IMR-90 (cell line): ENCODE measurements around the gene KLF7. TPM values are rescaled to one million over a fixed set of nuclear protein-coding genes. Genes with fewer than 3 reads are reported as not detected.

ENCODE experiments used
- ATAC-seq: fragments of 200-7000 bp; cut with Tn5 transposase; 2 replicates; pipeline ENCODE4 v1.9.1; 2020; ENCODE audit warnings: low read depth, mild to moderate bottlenecking, moderate library complexity
- BruUV-seq: library from RNA; stranded (reverse); fragments of 400-500 nt; replicated peaks from 2 replicates; lab custom pipeline; 2021; lab: Mats Ljungman, UMichigan
- CTCF ChIA-PET: fragments of 300-600 bp; formaldehyde crosslinking; extraction: SDS; loops from one replicate; lab custom pipeline; 2021; ENCODE audit warnings: antibody characterized with exemption; lab: Yijun Ruan, JAX
- POLR2A ChIA-PET: fragments of 300-600 bp; sonication (Branson Sonifier 250); formaldehyde crosslinking; loops from one replicate; lab custom pipeline; 2022; ENCODE audit warnings: antibody characterized with exemption; ENCODE audit not compliant: unreplicated experiment; lab: Charles Lee
- DNase-seq: peaks from one replicate; pipeline ENCODE4 v3.0.0; 2013
- H2AFZ ChIP-seq: replicated peaks from 2 replicates; pipeline ENCODE3; 2013; ENCODE audit warnings: low read length, mild to moderate bottlenecking; ENCODE audit not compliant: poor library complexity
- H2AK5ac ChIP-seq: 2 replicates; pipeline ENCODE4 v1.6.1; 2013; ENCODE audit warnings: low read depth, low read length, inconsistent platforms
- H2AK9ac ChIP-seq: replicated peaks from 2 replicates; pipeline ENCODE3; 2013; ENCODE audit warnings: mild to moderate bottlenecking, low read depth, low read length, moderate library complexity; ENCODE audit not compliant: poor library complexity
- H2BK120ac ChIP-seq: 2 replicates; pipeline ENCODE4 v1.6.1; 2013; ENCODE audit warnings: low read depth, low read length, inconsistent platforms
- H2BK15ac ChIP-seq: 3 replicates; pipeline ENCODE4 v1.6.1; 2013; ENCODE audit warnings: low read depth, low read length, inconsistent platforms
- H2BK20ac ChIP-seq: 2 replicates; pipeline ENCODE4 v1.6.1; 2013; ENCODE audit warnings: low read depth, mild to moderate bottlenecking, inconsistent platforms, low read length, moderate library complexity
- H2BK5ac ChIP-seq: 2 replicates; pipeline ENCODE4 v1.6.1; 2013; ENCODE audit warnings: mild to moderate bottlenecking, low read depth, low read length, inconsistent platforms; ENCODE audit not compliant: poor library complexity, severe bottlenecking
- H3K14ac ChIP-seq: replicated peaks from 2 replicates; pipeline ENCODE4 v1.6.1; 2013; ENCODE audit warnings: low read depth, low read length, inconsistent platforms
- H3K18ac ChIP-seq: 2 replicates; pipeline ENCODE4 v1.6.1; 2013; ENCODE audit warnings: low read depth, low read length, control low read depth
- H3K23ac ChIP-seq: 2 replicates; pipeline ENCODE4 v1.6.1; 2013; ENCODE audit warnings: low read depth, low read length, inconsistent platforms
- H3K27ac ChIP-seq: 2 replicates; pipeline ENCODE4 v1.5.1; 2013; ENCODE audit warnings: mild to moderate bottlenecking, control low read depth, low read length; ENCODE audit not compliant: insufficient read depth
- H3K27me3 ChIP-seq: 2 replicates; pipeline ENCODE4 v1.6.1; 2013; ENCODE audit warnings: low read length; ENCODE audit not compliant: control insufficient read depth, insufficient read depth
- H3K36me3 ChIP-seq: 2 replicates; pipeline ENCODE4 v1.6.1; 2013; ENCODE audit warnings: low read length, mixed read lengths; ENCODE audit not compliant: control insufficient read depth, insufficient read depth
- H3K4ac ChIP-seq: 2 replicates; pipeline ENCODE4 v1.6.1; 2013; ENCODE audit warnings: low read depth, low read length, inconsistent platforms
- H3K4me1 ChIP-seq: 2 replicates; pipeline ENCODE4 v1.6.1; 2013; ENCODE audit warnings: low read length, mixed read lengths; ENCODE audit not compliant: control insufficient read depth, insufficient read depth
- H3K4me2 ChIP-seq: 2 replicates; pipeline ENCODE4 v1.6.1; 2013; ENCODE audit warnings: low read depth, mild to moderate bottlenecking, control low read depth, low read length, moderate library complexity
- H3K4me3 ChIP-seq: 2 replicates; pipeline ENCODE4 v1.5.1; 2013; ENCODE audit warnings: low read depth, mild to moderate bottlenecking, control low read depth, low read length, moderate library complexity; ENCODE audit not compliant: insufficient read depth
- H3K56ac ChIP-seq: 2 replicates; pipeline ENCODE4 v1.6.1; 2013; ENCODE audit warnings: low read length, inconsistent platforms; ENCODE audit not compliant: insufficient read depth; ENCODE audit errors: extremely low read depth
- H3K79me1 ChIP-seq, 2 experiments: 2 replicates each; pipeline ENCODE4 v1.6.1; 2013; ENCODE audit warnings: low read length in 2 of 2, inconsistent platforms in 1 of 2, low read depth in 1 of 2
- H3K9ac ChIP-seq: 2 replicates; pipeline ENCODE4 v1.6.1; 2013; ENCODE audit warnings: low read depth, low read length, control low read depth
- H3K9me1 ChIP-seq: 2 replicates; pipeline ENCODE4 v1.6.1; 2013; ENCODE audit warnings: low read length, inconsistent platforms; ENCODE audit not compliant: insufficient read depth
- H3K9me3 ChIP-seq: 2 replicates; pipeline ENCODE4 v1.6.1; 2013; ENCODE audit warnings: low read length; ENCODE audit not compliant: control insufficient read depth, insufficient read depth
- H4K20me1 ChIP-seq: 2 replicates; pipeline ENCODE4 v1.6.1; 2013; ENCODE audit warnings: low read length, inconsistent platforms; ENCODE audit not compliant: insufficient read depth
- H4K5ac ChIP-seq: 2 replicates; pipeline ENCODE4 v1.6.1; 2013; ENCODE audit warnings: mild to moderate bottlenecking, low read depth, low read length, control low read depth
- H4K8ac ChIP-seq, 2 experiments: 2 replicates each; pipeline ENCODE4 v1.6.1; 2013; ENCODE audit warnings: low read depth in 2 of 2, low read length in 2 of 2, control low read depth in 1 of 2, inconsistent platforms in 1 of 2
- H4K91ac ChIP-seq: 2 replicates; pipeline ENCODE4 v1.6.1; 2013; ENCODE audit warnings: low read depth, low read length, inconsistent platforms; ENCODE audit not compliant: insufficient read depth
- BHLHE40 ChIP-seq: fragments of 150-350 bp; IDR thresholded peaks from 2 replicates; pipeline ENCODE4 v1.6.1; 2016; ENCODE audit warnings: mild to moderate bottlenecking, low read depth, low read length
- CEBPB ChIP-seq: IDR thresholded peaks from 2 replicates; pipeline ENCODE4 v1.6.1; 2012; ENCODE audit warnings: low read depth, low read length, improper control_type of control experiment
- CHD1 ChIP-seq: IDR thresholded peaks from 2 replicates; pipeline ENCODE4 v1.6.1; 2012; ENCODE audit warnings: low read depth, low read length, improper control_type of control experiment
- CTCF ChIP-seq: conservative IDR thresholded peaks from 2 replicates; pipeline ENCODE4 v1.5.1; 2012; ENCODE audit warnings: mild to moderate bottlenecking, low read depth, low read length, improper control_type of control experiment
- ELK1 ChIP-seq: fragments of 150-350 bp; IDR thresholded peaks from 2 replicates; pipeline ENCODE4 v1.6.1; 2016; ENCODE audit warnings: low read depth, mild to moderate bottlenecking, low read length, moderate library complexity, borderline replicate concordance
- MAFK ChIP-seq: IDR thresholded peaks from 2 replicates; pipeline ENCODE4 v1.6.1; 2012; ENCODE audit warnings: low read depth, low read length, improper control_type of control experiment
- MAZ ChIP-seq: IDR thresholded peaks from 2 replicates; pipeline ENCODE4 v1.6.1; 2012; ENCODE audit warnings: low read depth, mild to moderate bottlenecking, low read length, improper control_type of control experiment, moderate library complexity, borderline replicate concordance
- MXI1 ChIP-seq: IDR thresholded peaks from 2 replicates; pipeline ENCODE4 v1.6.1; 2012; ENCODE audit warnings: low read depth, mild to moderate bottlenecking, low read length, moderate library complexity, borderline replicate concordance
- NFE2L2 ChIP-seq: fragments of 150-350 bp; IDR thresholded peaks from 2 replicates; pipeline ENCODE4 v1.6.1; 2016; ENCODE audit warnings: low read depth, mild to moderate bottlenecking, low read length
- POLR2A ChIP-seq: IDR thresholded peaks from 2 replicates; pipeline ENCODE4 v1.6.1; 2012; ENCODE audit warnings: mild to moderate bottlenecking, low read depth, low read length
- RAD21 ChIP-seq: IDR thresholded peaks from 2 replicates; pipeline ENCODE4 v1.6.1; 2012; ENCODE audit warnings: low read length, improper control_type of control experiment
- RFX5 ChIP-seq: IDR thresholded peaks from 2 replicates; pipeline ENCODE4 v1.8.0; 2012; ENCODE audit warnings: low read depth, mild to moderate bottlenecking, low read length, moderate library complexity
- SMC3 ChIP-seq: fragments of 150-350 bp; IDR thresholded peaks from 2 replicates; pipeline ENCODE4 v1.6.1; 2016; ENCODE audit warnings: low read depth, mild to moderate bottlenecking, antibody characterized with exemption, low read length, moderate library complexity
- WGBS, 2 experiments: methylation state at CpG; one replicate each; pipeline versions ENCODE4 v1.1.5 to v1.1.7; 2013; ENCODE audit warnings: missing lambda C conversion rate in 2 of 2; ENCODE audit not compliant: insufficient read length in 1 of 2; ENCODE audit errors: extremely low coverage in 2 of 2; 5-methylcytosine and 5-hydroxymethylcytosine counted together
- dilution Hi-C: fragments of 300-500 bp; cut with HindIII; formaldehyde crosslinking; loops from one replicate; pipeline ENCODE4 v1.14.3; 2018; ENCODE audit warnings: low sequenced_read_pairs; ENCODE audit not compliant: unreplicated experiment
- in situ Hi-C: fragments of 300-500 bp; cut with MboI; formaldehyde crosslinking; loops from 3 replicates; pipeline ENCODE4 v1.14.3; 2019; ENCODE audit warnings: low sequenced_read_pairs, inconsistent platforms, mixed read lengths
- intact Hi-C: fragments of 100-400 bp; cut with micrococcal nuclease; formaldehyde crosslinking; loops from 2 replicates; pipeline ENCODE4 v1.10.0; 2022
- polyA plus RNA-seq, 3 experiments: library from polyadenylated mRNA; depleted of rRNA; stranded (reverse); fragments of >200 nt; gene quantifications; 2 replicates each; pipeline ENCODE4 v1.2.3, GENCODE V29; 2012; ENCODE audit warnings: low replicate concordance in 1 of 3
- total RNA-seq: library from RNA; depleted of rRNA; stranded (reverse); fragments of >200 nt; gene quantifications from 2 replicates; pipeline ENCODE4 v1.2.3, GENCODE V29; 2012
- TF ChIP-seq, protein P1 (sequence below): fragments of 150-350 bp; IDR thresholded peaks from 2 replicates; pipeline ENCODE4 v1.6.1; 2017; ENCODE audit warnings: mild to moderate bottlenecking, antibody characterized with exemption, low read length, low read depth

The KLF7 gene
- total and polyA plus RNA-seq, 2 of the 4 experiments (the other 2 are of a cell fraction), result 23.1 to 28.5 TPM

DNA sequence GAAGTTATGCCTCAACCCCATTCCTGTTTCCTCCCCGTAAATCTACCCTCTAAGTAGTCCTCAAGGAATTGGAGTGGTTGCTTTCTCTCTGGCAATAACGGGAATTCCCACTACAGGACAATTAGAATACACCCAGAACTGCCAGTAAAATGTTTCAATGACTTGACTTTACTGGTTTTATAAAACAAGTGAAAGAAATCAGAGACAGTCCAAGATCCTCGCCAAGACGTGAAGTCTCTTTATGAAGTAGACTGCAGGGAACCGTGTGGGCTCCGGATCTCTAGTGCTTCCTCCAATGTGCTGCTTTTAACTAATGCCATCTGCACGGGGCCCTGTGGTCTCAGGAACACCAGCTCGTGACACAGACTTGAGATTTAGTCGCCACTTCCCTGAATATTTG, 125.1 kb downstream of the KLF7 start:
- H3K36me3 ChIP-seq, result no peaks in the 10 kb centered on the region
- no peak overlapping the region for H3K18ac ChIP-seq
- no peaks in the 10 kb centered on the region for H3K79me1 ChIP-seq
- H4K91ac ChIP-seq, result no peak overlapping the region
- no peaks in the 10 kb centered on the region for H3K9me3 ChIP-seq
- H3K56ac ChIP-seq, result no peak overlapping the region
- H3K27me3 ChIP-seq, result no peaks in the 10 kb centered on the region
- in situ Hi-C loops, result no loop called here
- H3K9me1 ChIP-seq, result peaks cover 2% of the 10 kb centered on the region; the same call in 1 of the 2 replicates
- ChIA-PET POLR2A (no interaction called here), CTCF (no interaction called here)
- 93% methylated on average over 5 of the region's 9 CpGs; no CpG with 5 or more reads in 1 of the 2 experiments for WGBS, 2 experiments
- ATAC-seq, result no peak
- no peak overlapping the region for H2BK120ac ChIP-seq
- DNase-seq, result no peak
- no peak overlapping the region for H3K27ac ChIP-seq
- H2BK15ac ChIP-seq, result no peak overlapping the region
- H2AK5ac ChIP-seq, result no peak overlapping the region
- peaks cover 2% of the 10 kb centered on the region for H3K4me1 ChIP-seq
- H2BK20ac ChIP-seq, result no peak overlapping the region
- H3K9ac ChIP-seq, result no peak overlapping the region
- H2BK5ac ChIP-seq, result no peak overlapping the region
- H3K4me2 ChIP-seq, result no peak overlapping the region
- no peak overlapping the region for H4K5ac ChIP-seq
- no peak overlapping the region for H3K14ac ChIP-seq
- no peak overlapping the region for H4K8ac ChIP-seq
- no peak overlapping the region for H3K23ac ChIP-seq
- intact Hi-C loops, result no loop called here
- no peaks in the 10 kb centered on the region for H4K20me1 ChIP-seq
- no TSS peak for BruUV-seq
- dilution Hi-C loops, result no loop called here
- no peak overlapping the region for H3K4me3 ChIP-seq
- H2AK9ac ChIP-seq, result no peak overlapping the region
- TF ChIP-seq RAD21 (no peak), NFE2L2 (no peak), MAZ (no peak), BHLHE40 (no peak), CHD1 (no peak), CTCF (no peak), SMC3 (no peak), POLR2A (no peak), MXI1 (no peak), CEBPB (no peak), ELK1 (no peak), RFX5 (no peak), MAFK (no peak)
- TF ChIP-seq, protein P1, sequence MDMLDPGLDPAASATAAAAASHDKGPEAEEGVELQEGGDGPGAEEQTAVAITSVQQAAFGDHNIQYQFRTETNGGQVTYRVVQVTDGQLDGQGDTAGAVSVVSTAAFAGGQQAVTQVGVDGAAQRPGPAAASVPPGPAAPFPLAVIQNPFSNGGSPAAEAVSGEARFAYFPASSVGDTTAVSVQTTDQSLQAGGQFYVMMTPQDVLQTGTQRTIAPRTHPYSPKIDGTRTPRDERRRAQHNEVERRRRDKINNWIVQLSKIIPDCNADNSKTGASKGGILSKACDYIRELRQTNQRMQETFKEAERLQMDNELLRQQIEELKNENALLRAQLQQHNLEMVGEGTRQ, result no peak
- no peak overlapping the region for H2AFZ ChIP-seq
- no peak overlapping the region for H3K4ac ChIP-seq
